GM21786 (cell line): ENCODE measurements around the gene CIB4.
"Not testable (repeated sequence)": the region's sequence is repeated elsewhere in the genome, so short reads cannot be mapped to it uniquely, and the experiment has no call there.

Experiments
- ATAC-seq: cut with Tn5 transposase; IDR thresholded peaks from one replicate; pipeline ENCODE4 v1.9.1; 2021; ENCODE audit not compliant: unreplicated experiment

The CIB4 gene

DNA sequence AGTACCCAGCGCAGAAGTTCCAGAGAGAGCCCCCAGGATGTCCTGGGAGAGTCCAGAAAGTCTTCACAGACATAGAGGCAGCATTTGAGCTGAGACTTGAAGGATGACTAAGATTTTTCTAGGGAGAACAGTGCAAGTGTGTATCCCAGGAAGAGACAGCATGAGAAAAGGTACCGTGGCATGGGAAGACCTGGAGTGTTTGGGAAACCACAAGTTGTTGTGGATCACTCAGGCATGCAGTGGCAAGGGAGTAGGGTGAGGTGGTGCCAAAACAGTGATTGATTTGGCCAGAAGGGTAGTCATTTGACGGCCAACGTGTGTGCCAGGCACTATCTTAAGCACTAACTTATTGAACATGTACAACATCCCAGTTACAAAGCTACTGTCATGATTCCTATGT, 26.9 kb upstream of the CIB4 start:
- no peak for ATAC-seq

DNA sequence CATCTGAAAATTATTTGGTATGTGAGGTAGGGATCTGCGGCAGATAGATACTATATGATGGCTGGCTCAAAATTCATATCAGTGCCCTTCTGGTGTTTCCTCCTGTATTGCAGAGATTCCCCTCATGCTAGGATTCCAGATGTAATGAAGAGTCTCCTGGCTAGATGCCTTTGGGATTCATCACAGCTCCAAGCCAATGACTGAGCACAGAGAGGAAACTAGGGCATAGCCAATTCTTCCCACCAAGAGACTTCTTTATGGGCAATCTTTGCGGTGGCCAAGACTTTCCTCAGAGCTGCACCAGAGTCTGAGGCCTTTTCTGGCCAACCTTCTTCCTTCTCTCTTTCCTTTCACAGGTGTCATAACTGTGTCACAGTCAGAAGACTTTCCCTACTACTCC, 25.5 kb upstream of the CIB4 start:
- no peak for ATAC-seq

DNA sequence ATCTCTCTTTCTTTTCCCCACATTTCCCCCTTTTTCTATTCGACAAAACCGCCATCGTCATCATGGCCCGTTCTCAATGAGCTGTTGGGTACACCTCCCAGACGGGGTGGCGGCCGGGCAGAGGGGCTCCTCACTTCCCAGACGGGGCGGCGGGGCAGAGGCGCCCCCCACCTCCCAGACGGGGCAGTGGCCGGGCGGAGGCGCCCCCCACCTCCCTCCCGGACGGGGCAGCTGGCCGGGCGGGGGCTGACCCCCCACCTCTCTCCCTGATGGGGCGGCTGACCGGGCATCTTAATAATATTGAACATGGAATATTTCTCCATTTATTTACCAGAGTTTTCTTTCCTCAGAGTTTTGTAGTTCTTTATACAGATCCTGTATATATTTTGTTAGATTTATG, 24.1 kb upstream of the CIB4 start:
- ATAC-seq, result not testable (repeated sequence)

DNA sequence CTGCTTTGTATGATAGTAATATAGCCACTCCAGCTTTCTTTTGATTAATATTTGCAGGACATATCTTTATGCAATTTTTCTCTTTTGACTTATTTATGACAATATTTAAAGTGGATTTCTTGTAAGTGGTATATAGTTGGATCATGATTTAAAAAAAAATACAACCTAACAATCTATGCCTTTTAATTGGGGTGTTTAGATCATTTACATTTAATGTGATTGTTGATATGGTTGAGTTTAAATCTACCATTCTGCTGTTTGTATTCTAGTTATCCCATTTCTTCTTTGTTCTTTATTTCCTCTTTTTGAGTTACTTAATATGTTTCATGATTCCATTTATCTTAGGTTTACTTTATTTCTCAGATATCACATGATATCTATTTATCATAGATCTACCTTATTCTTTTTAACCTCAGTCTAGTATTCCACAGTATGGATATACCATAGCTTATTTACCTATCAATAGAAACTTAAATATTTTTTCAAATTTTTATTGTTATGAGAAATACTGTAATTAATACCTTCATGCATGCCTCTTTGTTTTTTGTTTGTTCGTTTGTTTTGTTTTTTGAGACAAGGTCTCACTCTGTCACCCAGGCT, 19.3 kb upstream of the CIB4 start:
- ATAC-seq, result no peak

DNA sequence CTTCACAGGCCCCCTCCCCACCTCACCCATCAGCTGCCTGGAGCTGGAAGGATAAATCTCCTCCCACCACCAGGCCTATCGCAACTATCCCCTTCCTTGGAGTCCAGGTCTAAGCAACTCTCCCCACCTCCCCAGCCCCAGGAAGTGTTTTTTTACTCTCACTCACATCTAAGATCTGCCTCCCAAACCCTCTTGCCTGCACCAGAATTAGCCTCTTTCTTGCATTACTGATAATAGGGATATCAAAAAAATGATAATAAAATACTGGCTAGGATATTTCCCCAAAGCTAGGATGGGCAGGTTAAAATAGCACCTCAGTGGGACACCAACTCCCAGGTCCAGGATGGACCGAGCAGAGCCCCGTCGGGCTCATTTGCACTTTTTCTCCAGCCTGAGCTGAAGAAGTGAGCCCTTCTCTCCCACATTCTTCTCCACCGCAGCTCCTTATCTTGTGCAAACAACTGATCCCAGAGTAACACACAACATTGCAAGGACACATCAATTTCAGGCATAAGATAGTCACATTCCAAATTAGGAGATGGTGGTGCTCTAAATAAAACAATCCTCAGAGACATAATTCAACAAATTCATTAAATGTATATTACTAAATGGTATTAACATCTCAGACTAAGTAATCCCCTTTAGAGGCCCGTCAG, 17.7 kb upstream of the CIB4 start:
- ATAC-seq, result no peak

DNA sequence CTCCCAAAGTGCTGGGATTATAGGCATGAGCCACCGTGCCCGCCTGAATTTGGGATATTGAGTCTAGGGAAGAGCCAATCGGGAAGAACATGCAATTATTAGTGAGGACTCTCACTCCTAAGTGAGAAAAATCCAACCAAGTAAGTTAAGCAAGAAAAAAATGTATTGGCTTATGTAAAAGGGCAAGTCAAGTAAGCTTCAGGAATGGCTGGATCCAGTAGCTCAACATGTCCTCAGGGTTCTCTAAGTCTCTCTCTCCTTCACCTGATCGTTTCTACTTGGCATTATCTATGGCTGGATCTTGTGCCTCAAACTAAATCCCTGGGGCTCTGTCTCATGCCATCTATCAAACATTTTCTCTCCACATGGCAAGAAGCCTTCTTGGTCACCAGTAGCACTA, 16.1 kb upstream of the CIB4 start:
- ATAC-seq, result no peak

DNA sequence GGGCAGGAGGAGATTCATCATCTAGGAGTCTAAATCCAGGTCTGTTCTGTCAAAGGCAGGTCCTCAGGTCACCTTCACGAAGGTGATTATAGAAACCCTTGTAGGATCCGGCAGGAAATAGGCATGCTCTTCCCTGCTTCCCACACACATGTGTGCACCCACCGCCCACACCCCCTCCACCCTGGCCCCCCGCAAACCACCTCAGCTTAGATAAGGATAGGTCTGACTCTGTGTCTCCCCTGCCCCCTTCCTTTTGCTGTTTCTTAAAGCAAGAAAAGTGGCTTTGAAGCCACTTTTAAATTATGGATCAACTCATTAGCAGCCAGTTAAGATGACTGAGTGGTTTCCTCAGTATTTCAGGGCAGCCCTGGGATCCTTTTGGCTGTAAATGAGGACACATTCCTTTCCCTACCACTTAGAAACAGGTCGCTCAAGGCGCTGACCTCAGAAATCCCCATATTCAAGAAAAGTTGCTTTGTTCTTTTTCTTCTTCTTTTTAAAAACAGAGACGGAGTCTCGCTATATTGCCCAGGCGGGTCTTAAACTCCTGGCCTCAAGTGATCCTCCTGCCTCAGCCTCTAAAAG, 14.5 kb upstream of the CIB4 start:
- ATAC-seq, result no peak

DNA sequence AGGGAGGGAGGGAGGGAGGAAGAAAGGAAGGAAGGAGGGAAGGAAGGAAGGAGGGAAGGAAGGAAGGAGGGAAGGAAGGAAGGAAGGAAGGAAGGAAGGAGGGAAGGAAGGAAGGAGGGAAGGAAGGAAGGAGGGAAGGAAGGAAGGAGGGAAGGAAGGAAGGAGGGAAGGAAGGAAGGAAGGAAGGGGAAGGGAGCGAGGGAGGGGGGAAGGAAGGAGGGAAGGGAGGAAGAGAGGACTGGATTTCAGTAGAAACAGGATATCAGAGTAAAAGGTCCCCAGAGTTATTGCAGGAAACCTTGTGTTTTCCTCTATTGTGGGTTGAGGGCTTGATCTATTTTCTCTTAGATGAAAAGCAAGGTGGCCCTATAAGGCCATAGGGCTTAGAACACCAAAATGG, 14.0 kb upstream of the CIB4 start:
- ATAC-seq, result not testable (repeated sequence)

DNA sequence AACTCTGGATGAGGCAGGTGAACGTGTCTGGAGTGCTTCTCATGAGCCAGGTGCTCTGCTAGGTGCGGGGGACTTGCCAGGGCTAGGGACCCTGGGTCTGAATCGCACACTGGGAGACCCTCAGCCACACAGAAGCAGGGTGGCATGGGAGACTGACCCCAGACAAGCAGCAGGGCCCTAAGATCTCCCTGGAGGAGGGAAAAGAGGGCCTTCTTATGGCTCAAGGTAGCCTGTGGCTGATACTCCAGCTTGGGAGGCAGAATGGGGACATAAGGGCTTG, 12.8 kb upstream of the CIB4 start:
- no peak for ATAC-seq

DNA sequence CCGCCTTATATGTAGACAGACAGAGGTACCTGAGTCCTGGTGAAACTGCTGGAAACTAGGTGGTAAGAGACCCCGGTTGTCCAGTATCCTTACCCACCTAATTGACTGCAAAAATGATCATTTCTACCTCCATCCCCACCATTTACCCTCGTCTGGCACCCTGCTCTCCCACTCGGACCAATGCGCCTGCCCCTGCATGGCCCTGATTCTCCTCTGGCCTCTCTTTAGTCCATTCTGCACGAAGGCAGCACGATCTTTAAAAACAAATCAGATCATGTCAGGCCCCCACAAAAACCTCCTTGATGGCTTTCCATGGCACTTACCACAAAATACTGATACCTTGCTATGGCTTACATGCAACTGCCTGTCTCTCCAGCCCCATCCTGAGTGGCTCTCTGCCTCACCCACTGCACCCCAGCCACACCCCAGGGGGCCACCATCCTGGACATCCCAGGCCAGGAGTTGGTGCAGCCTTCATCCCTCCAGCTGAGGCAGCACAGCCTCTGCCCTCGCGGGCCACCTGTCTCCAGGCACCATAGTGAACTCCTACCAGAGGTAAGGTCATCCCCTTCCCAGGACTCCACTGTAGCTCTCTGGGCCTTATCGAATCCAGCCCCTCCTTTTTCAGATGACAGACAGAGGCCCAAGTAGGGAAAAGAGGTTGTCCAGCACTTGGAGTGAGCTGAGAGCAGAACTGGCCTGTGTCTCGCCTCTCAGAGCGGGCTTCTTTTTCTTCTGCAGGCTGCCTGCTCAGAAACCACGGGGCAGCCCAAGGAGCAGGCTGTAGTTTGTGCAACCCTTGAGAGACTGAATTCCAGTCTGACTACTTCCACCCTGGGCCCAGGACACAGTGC, 12.3 kb upstream of the CIB4 start:
- ATAC-seq, result no peak

DNA sequence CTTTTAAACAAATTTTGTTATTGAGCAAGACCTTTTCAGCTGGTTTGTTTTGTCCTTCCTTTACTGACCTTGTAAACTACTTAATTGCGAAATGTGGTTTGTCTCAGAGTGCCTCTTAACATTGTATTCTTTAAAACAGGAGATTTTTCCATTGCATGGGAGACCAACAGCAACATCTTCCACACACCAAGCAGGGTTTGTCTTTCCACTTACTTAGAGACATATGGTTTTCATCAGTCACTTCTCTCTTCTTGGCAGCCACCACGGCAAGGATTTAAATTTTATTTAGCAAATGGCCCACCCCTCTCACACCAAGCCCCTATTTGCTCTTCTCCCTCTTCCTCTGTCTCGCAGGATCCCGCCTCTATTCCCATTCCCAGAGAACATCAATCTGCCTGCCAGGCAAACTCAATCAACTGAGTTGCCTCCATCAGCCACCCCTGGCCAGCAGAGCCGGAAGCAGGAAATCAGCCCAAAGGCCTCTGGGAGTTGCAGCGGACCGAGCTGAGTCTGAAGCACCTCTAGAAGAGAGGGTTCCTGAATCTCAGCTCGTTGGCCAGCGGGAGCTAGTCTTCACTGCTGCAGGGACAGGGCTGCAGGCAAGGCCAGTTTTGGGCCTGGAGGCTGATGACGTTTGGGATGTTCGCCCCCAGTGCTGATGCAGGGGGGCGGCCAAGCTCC, 11.3 kb upstream of the CIB4 start:
- no peak for ATAC-seq

DNA sequence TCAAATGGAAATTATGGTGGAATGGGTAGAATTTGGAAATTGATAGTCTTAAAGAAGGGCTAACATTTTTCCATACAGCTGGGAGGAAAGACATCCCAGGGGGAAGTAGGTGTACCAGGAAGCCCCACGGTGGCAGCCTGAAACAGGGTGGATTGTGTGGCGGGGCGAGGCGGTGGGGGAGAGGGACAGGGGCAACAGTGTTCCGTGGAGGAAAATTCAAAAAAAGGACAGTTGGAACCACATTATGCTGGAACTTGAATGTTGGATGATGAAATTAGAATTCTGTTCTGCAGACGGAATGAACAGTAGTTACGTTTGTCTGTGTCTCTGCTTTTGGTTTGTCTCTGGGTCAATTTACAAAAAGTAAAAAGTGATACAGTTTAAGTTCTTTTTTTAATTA, 10.6 kb upstream of the CIB4 start:
- no peak for ATAC-seq

DNA sequence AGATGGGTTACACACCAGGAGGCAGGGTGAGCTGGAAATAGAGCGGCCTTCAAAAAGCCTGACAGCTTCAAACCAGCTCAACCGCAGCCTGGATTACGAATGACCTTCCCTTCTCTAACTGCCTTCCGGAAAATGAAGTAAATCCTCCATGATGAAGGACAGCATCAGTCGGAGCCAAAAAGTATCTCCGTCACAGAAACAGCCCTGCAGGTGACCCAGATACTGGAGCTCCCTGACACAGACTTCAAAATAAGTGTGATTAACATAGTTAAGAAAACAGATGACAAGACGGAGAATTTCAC, 10.3 kb upstream of the CIB4 start:
- no peak for ATAC-seq

DNA sequence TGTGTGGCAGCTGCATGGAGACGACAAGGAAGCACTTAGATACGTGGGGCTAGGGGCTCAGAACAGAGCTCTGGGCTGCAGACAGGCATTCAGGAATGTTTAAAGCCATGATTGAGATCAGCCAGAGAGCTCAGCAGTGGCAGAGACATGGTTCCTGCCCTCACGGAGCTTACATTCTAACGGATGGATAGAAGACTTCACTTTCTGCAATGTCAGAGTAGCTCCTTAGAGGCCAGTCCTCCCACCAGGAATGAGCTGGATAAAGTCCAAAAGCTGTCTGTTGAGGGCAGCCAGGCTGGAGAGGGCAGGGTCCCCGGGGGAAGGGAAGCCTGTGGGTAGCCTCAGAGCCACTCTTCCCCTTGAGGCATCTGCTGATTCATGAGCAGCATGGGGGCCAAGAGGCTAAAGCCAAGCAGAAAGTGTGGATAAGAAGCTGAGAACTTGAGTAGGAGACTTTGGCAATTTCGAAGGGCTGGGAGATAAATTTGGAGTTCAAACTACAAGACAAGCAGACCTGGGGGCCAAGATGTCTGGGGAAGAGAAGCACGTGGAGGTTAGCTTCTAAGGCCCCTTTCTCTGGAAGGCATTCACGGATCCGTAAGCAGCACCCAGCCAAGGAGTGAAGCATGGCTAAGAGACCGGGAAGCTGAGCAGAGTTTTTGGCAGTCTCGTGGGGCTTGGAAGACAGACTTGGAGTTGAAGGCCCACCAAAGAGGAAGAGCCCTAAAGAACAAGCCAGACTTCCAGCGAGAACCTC, 9.7 kb upstream of the CIB4 start:
- no peak for ATAC-seq

DNA sequence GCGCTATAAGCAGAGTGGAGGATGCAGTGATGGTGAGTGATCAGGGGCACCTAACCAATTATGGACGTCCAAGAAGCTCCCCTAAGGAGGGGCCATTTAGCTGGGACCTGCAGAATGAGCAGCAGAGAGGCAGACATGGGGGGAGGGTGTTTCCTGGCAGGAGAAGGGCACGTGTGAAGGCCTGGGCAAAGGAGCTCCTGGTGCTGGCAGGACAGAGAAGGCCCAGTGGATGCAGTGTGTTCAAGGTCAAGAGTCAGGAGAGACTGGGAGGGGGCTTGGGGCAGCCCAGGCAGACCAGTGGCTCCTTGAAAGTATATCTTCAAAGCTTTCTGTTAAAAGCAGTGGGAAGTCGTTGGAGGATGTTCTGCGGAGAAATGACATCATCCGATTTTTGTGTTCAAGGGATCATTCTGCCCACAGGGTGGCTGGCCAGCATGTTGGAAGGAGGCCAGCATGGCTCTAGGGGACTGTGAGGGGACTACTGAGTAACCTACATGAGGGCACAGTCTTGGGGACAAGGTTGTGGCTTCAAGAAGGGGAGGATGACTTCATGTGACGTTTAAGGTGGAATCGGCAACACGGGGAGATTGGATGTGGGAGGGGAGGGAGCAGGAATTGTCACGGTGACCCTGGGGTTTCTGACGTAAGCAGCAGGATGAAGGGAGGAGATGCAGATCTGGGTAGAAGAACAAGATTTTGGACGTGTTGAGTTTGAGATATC, 9.0 kb upstream of the CIB4 start:
- no peak for ATAC-seq

DNA sequence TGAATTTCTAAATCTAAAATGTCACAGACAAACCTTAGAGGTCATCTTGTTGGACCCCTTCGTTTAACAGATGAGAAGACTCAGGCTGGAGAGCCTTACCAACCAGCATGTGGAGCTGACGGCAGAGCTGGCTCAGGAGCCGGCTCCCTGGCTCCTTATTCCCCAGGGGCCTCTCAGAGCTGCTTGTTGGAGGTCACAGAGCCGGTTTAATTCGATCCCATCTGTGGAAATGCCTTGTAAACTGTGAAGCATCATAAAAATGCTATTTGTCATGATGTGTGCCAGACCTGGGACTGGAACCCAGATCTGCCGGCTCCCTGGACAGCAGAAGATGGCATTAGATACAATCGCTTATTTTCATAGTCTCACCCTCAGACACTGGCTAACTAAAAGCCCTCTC, 8.2 kb upstream of the CIB4 start:
- ATAC-seq, result no peak

DNA sequence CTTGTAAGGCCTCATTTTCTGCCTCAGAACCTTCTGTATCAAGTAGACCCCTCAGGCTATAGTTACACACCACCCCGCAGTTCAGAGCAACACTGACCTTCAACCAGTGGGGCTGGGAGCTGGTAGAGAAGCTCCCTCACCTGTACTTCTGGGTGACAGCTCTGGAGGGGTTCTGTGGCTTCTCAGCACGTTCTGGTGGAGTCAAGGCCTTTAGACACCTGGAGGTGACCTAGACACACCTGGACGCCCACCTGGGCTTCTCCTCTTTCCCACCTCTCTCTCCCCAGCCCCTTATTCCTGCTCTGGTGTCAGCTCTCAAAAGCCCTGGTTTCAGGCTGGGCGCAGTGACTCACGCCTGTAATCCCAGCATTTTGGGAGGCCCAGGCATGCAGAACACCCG, 7.3 kb upstream of the CIB4 start:
- no peak for ATAC-seq

DNA sequence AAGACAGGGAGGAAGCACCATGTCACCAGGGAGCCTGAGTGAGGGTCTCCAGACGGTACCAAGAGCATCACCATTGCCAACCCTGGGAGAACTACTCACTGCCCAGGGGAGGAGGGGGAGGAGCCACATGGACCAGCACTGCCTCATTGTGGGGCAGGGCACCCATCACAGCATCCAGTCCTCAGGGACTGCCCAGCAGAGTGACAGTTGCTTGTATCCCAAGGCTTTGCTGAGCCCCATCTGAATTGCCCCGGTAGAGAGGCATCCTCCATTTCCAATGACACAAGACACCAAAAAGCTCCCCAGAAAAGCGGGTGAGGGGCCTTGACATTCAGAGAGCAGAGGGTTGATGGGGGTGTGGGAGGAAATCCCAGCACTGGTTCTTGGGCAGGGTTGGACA, 6.8 kb upstream of the CIB4 start:
- no peak for ATAC-seq

DNA sequence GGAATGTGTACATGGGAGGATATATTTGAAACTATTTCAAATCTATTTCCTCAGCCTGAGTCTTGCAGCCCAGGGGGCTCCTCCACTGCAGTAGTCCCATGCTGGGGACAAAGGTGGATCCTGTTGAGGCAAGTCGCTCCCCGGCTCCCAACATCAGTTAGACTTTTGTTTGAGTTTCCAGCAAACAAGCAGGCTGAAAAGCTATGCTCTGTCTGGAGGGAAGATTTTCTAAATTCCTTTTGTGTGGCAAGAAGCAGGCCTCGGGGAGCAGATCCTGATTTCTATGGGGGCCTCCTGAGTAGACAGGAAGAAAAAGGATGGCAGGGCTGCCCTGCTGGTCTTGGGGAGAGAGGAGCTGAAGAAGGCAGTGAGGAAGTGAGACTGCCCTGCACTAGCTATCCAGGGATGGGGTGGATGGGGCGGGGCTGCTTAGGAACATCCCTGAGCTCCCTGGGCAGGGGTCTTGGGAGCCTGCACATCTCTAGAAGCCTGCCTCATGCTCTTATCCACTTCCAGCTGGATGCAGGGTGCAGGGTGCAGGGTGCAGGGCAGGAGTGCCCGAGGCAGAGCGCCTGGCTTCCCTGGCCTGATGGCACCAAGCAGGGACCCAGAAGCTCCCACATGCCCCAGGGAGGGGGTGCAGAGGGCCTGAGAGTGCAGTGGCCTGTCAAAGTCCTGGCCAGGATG, 6.0 kb upstream of the CIB4 start:
- ATAC-seq, result no peak

DNA sequence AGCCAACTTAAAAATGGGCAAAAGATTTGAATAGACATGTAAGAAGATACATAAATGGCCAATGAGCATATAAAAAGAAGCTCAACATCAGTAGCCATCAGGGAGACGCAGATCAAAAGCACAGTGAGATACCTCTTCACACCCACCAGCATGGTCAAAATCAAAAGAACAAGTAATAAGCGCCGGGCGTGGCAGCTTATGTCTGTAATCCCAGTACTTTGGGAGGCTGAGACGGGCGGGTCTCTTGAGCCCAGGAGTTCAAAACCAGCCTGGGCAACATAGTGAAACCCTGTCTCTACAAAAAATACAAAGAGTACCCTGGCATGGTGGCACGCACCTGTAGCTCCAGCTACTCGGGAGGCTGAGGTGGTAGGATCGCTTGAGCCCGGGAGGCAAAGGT, 4.6 kb upstream of the CIB4 start:
- ATAC-seq, result no peak
